HUES6 (cell line): ENCODE data around the gene GATC.
"Not testable (repeated sequence)": the region's sequence is repeated elsewhere in the genome, so short reads cannot be mapped to it uniquely, and the experiment has no call there.

Experiments used
- H3K27ac ChIP-seq: 2 replicates; pipeline ENCODE4 v1.7.0; 2013; ENCODE audit warnings: low read depth, mild to moderate bottlenecking, low read length, inconsistent platforms
- H3K27me3 ChIP-seq: 2 replicates; pipeline ENCODE4 v1.6.1; 2013; ENCODE audit warnings: low read length; ENCODE audit not compliant: control insufficient read depth, insufficient read depth
- H3K36me3 ChIP-seq: 2 replicates; pipeline ENCODE4 v1.6.1; 2013; ENCODE audit warnings: low read length; ENCODE audit not compliant: control insufficient read depth, insufficient read depth
- H3K4me1 ChIP-seq: 2 replicates; pipeline ENCODE4 v1.6.1; 2013; ENCODE audit warnings: low read length; ENCODE audit not compliant: control insufficient read depth, insufficient read depth
- H3K4me3 ChIP-seq: 2 replicates; pipeline ENCODE4 v1.5.1; 2013; ENCODE audit warnings: low read depth, low read length
- H3K9ac ChIP-seq: one replicate; pipeline ENCODE4 v1.6.1; 2013; ENCODE audit warnings: mild to moderate bottlenecking, low read length
- H3K9me3 ChIP-seq: 2 replicates; pipeline ENCODE4 v1.6.1; 2013; ENCODE audit warnings: low read depth, low read length; ENCODE audit not compliant: control insufficient read depth, insufficient read depth

GATC gene

DNA sequence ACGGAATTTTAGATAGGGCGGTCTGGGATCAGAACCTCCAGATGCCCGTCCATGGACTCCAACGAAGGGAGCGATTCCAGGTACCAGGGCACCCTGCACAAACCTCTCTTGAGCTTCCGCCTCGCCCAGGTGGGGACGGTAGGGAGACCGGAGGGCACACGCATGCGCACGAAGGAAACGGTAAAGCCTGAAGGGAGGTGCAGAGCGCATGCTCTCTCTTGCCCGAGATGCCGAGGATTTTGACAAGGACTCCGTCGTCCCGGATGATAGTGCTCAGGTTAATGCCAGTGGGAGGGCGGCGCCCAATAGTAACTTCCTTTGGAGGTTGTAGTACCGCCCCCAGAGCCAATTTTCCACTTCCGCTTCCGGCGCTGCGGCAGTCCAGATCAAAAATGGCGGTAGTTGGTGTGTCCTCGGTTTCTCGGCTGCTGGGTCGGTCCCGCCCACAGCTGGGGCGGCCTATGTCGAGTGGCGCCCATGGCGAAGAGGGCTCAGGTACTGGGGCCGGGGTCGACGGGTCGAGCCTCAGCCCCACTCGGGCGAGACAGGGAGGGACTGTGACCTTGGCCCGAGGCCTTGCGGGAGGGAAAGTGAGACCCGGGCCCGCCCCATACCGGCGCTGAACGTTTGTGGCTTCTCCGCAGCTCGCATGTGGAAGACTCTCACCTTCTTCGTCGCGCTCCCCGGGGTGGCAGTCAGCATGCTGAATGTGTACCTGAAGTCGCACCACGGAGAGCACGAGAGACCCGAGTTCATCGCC lies 8.3 kb upstream of the GATC start, which contains the start of gene COX6A1:
Gene COX6A1, plus strand, starts transcription at position 379 of the 760 bp plus-strand sequence. Its CDS starts 14 bp downstream, at position 393.
- peak within 1 kb of the TSS; percentile 75 for H3K9ac ChIP-seq
- no peaks in the 10 kb centered on the region for H3K27me3 ChIP-seq
- H3K36me3 ChIP-seq, result peaks cover 24% of the 10 kb centered on the region
- peak within 1 kb of the TSS; percentile 76 for H3K4me3 ChIP-seq
- no peaks in the 10 kb centered on the region for H3K9me3 ChIP-seq
- H3K4me1 ChIP-seq, result peaks cover 4% of the 10 kb centered on the region; the same call in 1 of the 2 replicates
- no peak within 1 kb of the TSS for H3K27ac ChIP-seq

- Histone ChIP-seq H3K27ac (no peak overlapping the region), H3K9me3 (no peaks in the 10 kb centered on the region), H3K4me1 (peaks cover 4% of the 10 kb centered on the region; the same call in 1 of the 2 replicates), H3K36me3 (peaks cover 31% of the 10 kb centered on the region), H3K9ac (peak overlapping the region; percentile 75), H3K4me3 (peak overlapping the region; percentile 76), H3K27me3 (no peaks in the 10 kb centered on the region)
Observed at GRCh38 chr12:120438495-120439198, 7.6 kb upstream of the GATC start.

- peaks cover 42% of the 10 kb centered on the region for H3K36me3 ChIP-seq
- H3K27ac ChIP-seq, result no peak overlapping the region
- no peak overlapping the region for H3K4me3 ChIP-seq
- peaks cover 4% of the 10 kb centered on the region; the same call in 1 of the 2 replicates for H3K4me1 ChIP-seq
- no peaks in the 10 kb centered on the region for H3K27me3 ChIP-seq
- H3K9ac ChIP-seq, result no peak overlapping the region
- H3K9me3 ChIP-seq, result no peaks in the 10 kb centered on the region
Observed at GRCh38 chr12:120439646-120440247, 6.5 kb upstream of the GATC start.

- Histone ChIP-seq H3K9me3 (no peaks in the 10 kb centered on the region), H3K9ac (no peak overlapping the region), H3K4me3 (peak overlapping the region; percentile 88; the same call in 1 of the 2 replicates), H3K36me3 (peaks cover 60% of the 10 kb centered on the region), H3K27me3 (no peaks in the 10 kb centered on the region), H3K27ac (no peak overlapping the region), H3K4me1 (peaks cover 9% of the 10 kb centered on the region; the same call in 1 of the 2 replicates)
Observed at GRCh38 chr12:120444676-120445075, 1.6 kb upstream of the GATC start.

- Histone ChIP-seq H3K36me3 (peaks cover 56% of the 10 kb centered on the region), H3K9ac (peak overlapping the region; percentile 95), H3K4me3 (peak overlapping the region; percentile 88), H3K27ac (peak overlapping the region; percentile 94)
- not testable (repeated sequence) for H3K9me3 ChIP-seq, H3K27me3 ChIP-seq, H3K4me1 ChIP-seq
Observed at GRCh38 chr12:120446844-120447178, 567 bp downstream of the GATC start.

- peaks cover 60% of the 10 kb centered on the region for H3K36me3 ChIP-seq
- no peak overlapping the region for H3K4me3 ChIP-seq
- H3K27ac ChIP-seq, result no peak overlapping the region
- no peaks in the 10 kb centered on the region for H3K27me3 ChIP-seq
- H3K9ac ChIP-seq, result no peak overlapping the region
- H3K9me3 ChIP-seq, result no peaks in the 10 kb centered on the region
- H3K4me1 ChIP-seq, result 0 out of 2 replicates have a peak, but pooled peaks cover 5% of the 10 kb centered on the region
Observed at GRCh38 chr12:120447992-120448391, 1.7 kb downstream of the GATC start.

GRCh38 chr12:120452524-120452923 lies 6.3 kb downstream of the GATC start:
- H3K9ac ChIP-seq, H3K27ac ChIP-seq, H3K4me1 ChIP-seq, H3K4me3 ChIP-seq, H3K9me3 ChIP-seq, H3K27me3 ChIP-seq: not testable (repeated sequence)
- H3K36me3 ChIP-seq, result peaks cover 73% of the 10 kb centered on the region

GRCh38 chr12:120453060-120453750 lies 7.0 kb downstream of the GATC start:
- no peak overlapping the region for H3K4me3 ChIP-seq
- H3K9me3 ChIP-seq, result no peaks in the 10 kb centered on the region
- no peak overlapping the region for H3K27ac ChIP-seq
- H3K9ac ChIP-seq, result no peak overlapping the region
- H3K36me3 ChIP-seq, result peaks cover 73% of the 10 kb centered on the region
- H3K4me1 ChIP-seq, result no peaks in the 10 kb centered on the region
- no peaks in the 10 kb centered on the region for H3K27me3 ChIP-seq

- peaks cover 80% of the 10 kb centered on the region for H3K36me3 ChIP-seq
- no peaks in the 10 kb centered on the region for H3K27me3 ChIP-seq
- no peaks in the 10 kb centered on the region for H3K9me3 ChIP-seq
- H3K4me1 ChIP-seq, result no peaks in the 10 kb centered on the region
- H3K9ac ChIP-seq, result no peak overlapping the region
- H3K27ac ChIP-seq, result no peak overlapping the region
- no peak overlapping the region for H3K4me3 ChIP-seq
Observed at GRCh38 chr12:120453977-120454376, 7.7 kb downstream of the GATC start.

DNA sequence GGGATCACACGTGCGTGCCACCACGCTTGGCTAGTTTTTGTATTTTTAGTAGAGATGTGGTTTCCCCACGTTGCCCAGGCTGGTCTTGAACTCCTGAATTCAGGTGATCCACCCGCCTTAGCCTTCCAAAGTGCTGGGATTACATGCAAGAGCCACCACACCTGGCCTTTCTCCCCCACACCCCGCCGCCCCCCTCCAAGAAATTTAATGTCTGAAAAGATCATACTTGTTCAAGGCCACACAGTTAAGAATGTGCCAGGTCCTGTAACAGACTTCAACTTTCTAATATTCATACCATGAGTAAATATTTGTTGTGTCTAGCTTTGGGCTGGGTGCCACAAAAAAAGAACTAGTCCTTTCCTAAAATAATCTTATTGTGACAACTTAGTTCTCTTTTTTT lies 9.1 kb downstream of the GATC start:
- Histone ChIP-seq H3K27me3 (no peaks in the 10 kb centered on the region), H3K27ac (no peak overlapping the region), H3K36me3 (peaks cover 81% of the 10 kb centered on the region), H3K9me3 (no peaks in the 10 kb centered on the region), H3K9ac (no peak overlapping the region), H3K4me1 (no peaks in the 10 kb centered on the region), H3K4me3 (no peak overlapping the region)
